ENCODE results near the gene UBAC2. TPM values are rescaled to one million over a fixed set of nuclear protein-coding genes. Genes with fewer than 3 reads are reported as not detected.
A peak's percentile ranks its signal among the peaks of the same experiment; 100 is the strongest.

Gene UBAC2
- total RNA-seq, 4 donors from 2014 or later: 54.4 to 65.9 (median 59.5) TPM

- intact Hi-C loops (cut with DNase I; ENCODE audit: low total_unique reads): no loop called here
- Histone ChIP-seq H3K4me3 (no peak overlapping the region), H3K4me1 (no peaks in the 10 kb centered on the region), H3K9me3 (no peaks in the 10 kb centered on the region), H3K36me3 (no peaks in the 10 kb centered on the region), H3K27ac (no peak overlapping the region), H3K27me3 (no peaks in the 10 kb centered on the region)
- no peak for DNase-seq
- TF ChIP-seq, protein P1, sequence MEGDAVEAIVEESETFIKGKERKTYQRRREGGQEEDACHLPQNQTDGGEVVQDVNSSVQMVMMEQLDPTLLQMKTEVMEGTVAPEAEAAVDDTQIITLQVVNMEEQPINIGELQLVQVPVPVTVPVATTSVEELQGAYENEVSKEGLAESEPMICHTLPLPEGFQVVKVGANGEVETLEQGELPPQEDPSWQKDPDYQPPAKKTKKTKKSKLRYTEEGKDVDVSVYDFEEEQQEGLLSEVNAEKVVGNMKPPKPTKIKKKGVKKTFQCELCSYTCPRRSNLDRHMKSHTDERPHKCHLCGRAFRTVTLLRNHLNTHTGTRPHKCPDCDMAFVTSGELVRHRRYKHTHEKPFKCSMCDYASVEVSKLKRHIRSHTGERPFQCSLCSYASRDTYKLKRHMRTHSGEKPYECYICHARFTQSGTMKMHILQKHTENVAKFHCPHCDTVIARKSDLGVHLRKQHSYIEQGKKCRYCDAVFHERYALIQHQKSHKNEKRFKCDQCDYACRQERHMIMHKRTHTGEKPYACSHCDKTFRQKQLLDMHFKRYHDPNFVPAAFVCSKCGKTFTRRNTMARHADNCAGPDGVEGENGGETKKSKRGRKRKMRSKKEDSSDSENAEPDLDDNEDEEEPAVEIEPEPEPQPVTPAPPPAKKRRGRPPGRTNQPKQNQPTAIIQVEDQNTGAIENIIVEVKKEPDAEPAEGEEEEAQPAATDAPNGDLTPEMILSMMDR (IDR thresholded peaks at IDR 0.05): no peak
- TF ChIP-seq POLR2A (IDR thresholded peaks at IDR 0.05): no peak
Measured at GRCh38 chr13:99316657-99317256, 116.1 kb downstream of the UBAC2 start.

DNA sequence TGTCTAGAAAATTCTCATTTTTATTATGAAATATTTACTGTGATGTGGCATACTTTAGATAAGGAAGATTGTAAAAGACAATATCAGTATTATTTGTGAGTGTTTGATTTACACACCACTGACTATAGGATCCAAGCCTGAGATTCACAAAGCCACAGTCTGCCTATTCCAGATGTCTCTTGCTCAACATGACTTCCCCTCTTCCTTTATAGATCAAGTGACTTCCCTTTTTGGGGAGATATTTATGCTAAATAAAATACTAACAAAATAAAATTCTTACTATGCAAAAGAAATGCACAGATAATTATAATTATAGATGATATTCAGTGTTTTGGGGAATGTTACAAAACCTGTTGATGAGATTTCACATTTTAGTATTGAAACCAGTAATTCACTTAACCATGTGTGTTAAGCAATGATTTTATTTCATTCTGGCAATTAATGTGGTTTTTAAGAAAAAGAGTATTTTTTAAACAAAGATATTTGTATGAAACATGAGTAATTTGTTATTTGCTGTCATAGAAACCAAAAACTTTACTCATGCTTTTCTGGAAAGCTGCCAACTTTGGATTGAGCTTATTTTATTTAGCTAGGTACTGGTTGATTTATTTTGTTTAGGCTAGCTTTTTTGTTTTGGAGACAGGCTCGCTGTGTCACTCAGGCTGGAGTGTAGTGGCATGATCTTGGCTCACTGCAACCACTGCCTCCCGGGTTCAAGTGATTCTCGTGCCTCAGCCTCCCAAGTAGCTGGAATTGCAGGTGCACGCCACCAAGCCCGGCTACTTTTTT, 120.2 kb downstream of the UBAC2 start:
- no peak for TF ChIP-seq POLR2A (IDR thresholded peaks at IDR 0.05)
- TF ChIP-seq, protein P1 (IDR thresholded peaks at IDR 0.05): no peak
- Histone ChIP-seq H3K27ac (peak overlapping the region in 1 of 2 donors; percentile 9), H3K9me3 (no peaks in the 10 kb centered on the region), H3K4me1 (no peaks in the 10 kb centered on the region), H3K4me3 (no peak overlapping the region), H3K27me3 (no peaks in the 10 kb centered on the region), H3K36me3 (no peaks in the 10 kb centered on the region)
- intact Hi-C loops (cut with DNase I; ENCODE audit: low total_unique reads): no loop called here
- no peak for DNase-seq

DNA sequence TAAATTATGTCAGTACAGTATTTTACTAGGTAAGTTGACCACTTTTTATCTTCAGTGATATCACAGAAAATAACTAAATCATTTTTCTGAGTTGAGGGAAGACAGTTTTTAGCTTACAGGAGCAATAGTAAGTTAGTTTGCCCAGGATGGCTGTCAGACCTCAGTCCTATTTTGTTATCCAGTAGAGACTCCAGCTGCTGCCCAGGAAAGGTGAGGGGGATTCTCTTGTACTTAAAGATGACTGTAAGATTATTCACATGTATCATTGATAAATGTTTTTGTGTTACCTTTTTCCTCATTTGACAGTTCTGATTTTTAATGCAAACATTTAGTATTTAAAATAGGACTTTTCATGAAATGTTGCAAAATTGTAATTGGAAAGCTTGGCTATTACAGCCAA, 121.1 kb downstream of the UBAC2 start:
- no peaks in the 10 kb centered on the region for H3K9me3 ChIP-seq
- TF ChIP-seq, protein P1 (IDR thresholded peaks at IDR 0.05): no peak
- no peak for TF ChIP-seq POLR2A (IDR thresholded peaks at IDR 0.05)
- H3K4me1 ChIP-seq: no peaks in the 10 kb centered on the region
- H3K27me3 ChIP-seq: no peaks in the 10 kb centered on the region
- H3K27ac ChIP-seq: peak overlapping the region in 1 of 2 donors; percentile 9
- intact Hi-C loops (cut with DNase I; ENCODE audit: low total_unique reads): no loop called here
- no peaks in the 10 kb centered on the region for H3K36me3 ChIP-seq
- DNase-seq: no peak
- no peak overlapping the region for H3K4me3 ChIP-seq

DNA sequence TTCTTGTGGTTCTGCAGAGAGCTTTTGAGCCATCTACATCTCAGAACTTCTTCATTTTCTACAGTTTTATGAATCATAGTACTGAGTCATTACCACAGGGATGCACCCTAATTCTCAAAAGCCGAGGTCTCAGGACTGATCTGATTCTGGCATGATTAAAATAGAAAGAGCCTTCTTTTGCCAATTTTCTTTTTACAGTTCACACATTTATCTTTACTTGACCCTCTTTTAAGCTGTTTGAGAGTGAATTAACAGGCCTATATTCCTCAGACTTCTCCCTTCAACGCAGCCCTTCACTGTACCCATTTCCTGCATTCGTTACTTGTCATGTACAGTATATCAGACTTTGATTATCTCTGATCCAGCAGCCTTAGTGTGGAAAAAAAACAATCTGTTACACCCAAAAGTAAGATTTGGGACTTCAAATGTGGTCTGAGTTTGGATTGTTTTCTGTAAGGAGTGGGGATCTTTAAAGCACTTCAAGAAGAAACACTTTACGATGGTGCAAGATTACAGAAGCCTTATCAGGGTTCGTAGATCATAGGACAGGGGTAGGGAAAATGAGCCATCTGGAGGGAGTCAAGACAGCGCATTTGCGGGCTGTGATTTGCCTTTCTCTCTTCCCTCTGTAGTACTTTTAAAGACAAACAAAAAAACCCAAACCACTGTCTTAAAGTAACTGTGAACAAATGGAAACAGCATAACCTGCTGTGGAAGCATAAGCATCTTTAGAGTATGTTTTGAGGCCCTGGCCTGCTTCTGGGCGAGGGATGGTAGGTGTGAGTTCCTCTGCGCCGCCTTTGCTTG, 121.8 kb downstream of the UBAC2 start:
- H3K36me3 ChIP-seq: no peaks in the 10 kb centered on the region
- H3K27me3 ChIP-seq: no peaks in the 10 kb centered on the region
- no peak for TF ChIP-seq POLR2A (IDR thresholded peaks at IDR 0.05)
- TF ChIP-seq, protein P1 (IDR thresholded peaks at IDR 0.05): no peak
- no peaks in the 10 kb centered on the region for H3K4me1 ChIP-seq
- H3K27ac ChIP-seq: peak overlapping the region; percentile 7 to 66
- H3K9me3 ChIP-seq: no peaks in the 10 kb centered on the region
- intact Hi-C loops (cut with DNase I; ENCODE audit: low total_unique reads): no loop called here
- no peak overlapping the region for H3K4me3 ChIP-seq
- DNase-seq: no peak

All from uterus (tissue), 4 donors.